ENCODE measurements around the gene OTOS.

OTOS gene

GRCh38 chr2:240135706-240136012 lies 4.8 kb downstream of the OTOS start:
- DNase-seq: no peak

DNA sequence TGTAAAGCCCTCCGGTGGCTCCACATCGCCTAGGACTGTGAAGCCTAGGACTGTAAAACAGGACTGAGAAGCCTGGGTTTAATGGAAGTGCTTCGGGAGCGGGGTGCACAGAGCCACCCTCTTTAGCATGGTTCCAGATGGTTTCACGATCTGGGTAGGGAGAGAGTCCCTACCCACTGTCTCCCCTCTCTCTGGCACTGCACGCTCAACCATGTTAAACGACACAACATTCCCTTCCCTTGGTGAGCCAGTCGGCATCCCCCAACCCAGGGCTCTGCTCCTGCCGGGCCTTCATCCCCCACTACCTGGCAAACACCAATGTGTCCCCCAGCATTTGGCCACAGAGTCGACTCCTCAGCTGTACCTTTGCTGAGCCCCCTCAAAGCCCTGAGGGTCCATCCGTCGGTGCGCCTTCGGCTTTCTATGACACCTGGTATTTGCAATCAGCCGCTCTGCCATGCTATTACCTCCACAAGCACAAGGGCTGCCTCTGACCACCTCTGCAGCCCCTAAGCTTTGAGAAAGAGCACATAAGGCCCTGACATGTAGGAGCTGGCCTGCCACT lies 5.4 kb downstream of the OTOS start:
- no peak for DNase-seq

- DNase-seq: no peak
Observed at GRCh38 chr2:240134466-240134865, 6.0 kb downstream of the OTOS start.

DNA sequence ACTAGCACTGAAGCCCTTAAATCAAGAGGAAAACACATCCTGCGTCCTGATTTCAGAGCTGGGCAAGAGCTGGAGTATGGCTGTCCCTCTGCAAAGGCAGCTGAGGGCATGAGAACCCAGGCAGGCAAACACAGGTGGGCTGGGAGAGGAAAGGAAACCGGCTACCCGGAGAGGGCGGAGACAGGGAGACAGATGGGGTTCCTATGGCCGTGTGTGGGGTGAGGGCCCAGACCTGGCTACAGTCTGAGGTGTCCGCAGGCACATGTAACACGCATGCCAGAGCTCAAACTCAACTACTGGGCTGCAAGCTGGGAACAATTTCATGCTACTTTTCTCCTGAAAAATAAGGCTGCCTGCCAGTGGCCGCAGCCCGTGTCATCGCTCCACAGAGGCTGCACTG lies 7.1 kb downstream of the OTOS start:
- DNase-seq: no peak

DNA sequence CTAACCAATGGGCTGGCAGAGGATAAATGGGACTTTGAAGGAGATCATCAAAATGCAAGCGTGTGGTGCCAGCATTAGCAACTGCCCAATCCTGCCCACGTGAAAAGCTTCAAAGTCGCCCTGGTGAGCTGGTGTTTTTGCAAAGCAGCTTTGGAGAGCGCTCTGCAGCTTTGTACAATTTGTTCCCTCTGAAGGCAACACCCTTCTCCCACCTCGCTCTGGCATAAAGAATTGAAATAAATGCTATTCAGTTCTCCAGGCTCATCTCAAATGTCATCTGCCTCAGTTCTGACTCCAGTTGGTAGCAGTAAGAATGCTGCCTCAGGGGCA lies 7.8 kb downstream of the OTOS start:
- DNase-seq: no peak

DNA sequence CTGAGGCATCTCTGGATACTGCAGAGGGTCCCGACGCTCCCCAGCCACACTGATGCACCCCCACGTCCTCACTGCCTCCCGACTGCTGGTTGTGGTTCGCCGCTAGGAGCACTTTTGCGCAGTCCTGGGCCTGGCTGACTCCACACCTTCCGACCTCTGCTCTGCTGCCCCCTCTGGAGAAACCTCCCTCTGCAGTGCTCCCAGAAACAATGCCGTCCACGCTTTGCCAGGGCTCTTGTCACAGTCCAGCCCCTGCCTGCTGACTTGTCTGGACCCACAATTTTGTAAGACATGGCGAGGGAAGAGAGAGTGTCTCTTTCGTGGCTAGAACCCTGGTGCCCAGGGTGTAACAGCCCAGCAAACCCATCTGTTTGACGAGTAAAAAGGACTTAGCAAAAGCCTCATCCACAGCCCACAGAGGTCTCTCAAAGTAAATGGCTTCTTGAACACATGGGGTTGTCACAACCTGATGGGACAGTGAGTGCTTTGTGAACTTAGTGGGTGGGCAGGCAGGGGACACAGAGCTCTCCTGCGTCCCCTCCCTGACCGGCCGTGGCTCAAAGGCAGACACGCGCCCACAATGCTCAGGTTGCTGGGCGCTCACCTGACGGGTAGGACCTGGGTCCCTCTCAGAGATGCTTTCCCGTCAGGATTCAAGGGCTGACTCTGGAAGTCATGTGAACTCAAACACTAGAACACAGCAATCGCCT lies 8.4 kb downstream of the OTOS start:
- DNase-seq: no peak

- DNase-seq: no peak
Observed at GRCh38 chr2:240131296-240131695, 9.2 kb downstream of the OTOS start.

DNA sequence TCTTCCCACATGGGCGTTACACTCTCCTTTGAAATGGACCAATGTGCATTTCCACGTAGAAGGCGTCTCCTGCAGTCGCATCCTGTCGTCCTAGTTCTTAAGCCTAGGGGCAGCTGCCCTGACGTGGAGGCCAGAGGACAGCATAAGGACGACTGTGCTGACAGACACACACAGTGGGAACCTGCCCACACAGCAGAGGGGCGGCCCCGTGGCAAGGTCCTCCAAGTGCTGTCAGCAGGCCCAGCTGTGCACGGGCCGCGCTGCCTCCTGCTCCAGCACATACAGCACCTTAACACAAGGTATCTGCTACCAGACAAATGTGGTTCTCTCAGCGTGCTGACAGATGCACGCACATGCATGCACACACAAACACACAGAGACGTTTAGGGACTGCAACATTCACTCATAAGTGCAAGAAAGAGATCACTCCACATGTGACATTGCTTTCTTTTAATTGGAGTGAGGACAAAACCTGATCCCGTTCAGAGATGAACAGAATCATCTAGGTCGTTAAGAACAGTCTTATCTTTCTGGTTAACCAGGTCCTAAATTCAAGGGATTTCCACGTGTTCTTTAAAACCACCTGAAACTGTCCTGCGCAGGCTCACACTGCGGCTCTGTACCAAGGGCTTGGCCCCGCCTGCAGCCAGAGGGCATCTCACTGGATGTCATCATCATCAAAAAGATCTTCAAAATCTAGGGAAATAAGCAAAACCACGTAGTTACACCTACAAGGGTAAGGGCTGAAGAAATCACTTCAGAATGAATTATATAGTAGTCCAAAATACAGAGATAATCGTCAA lies 9.9 kb downstream of the OTOS start:
- no peak for DNase-seq

DNA sequence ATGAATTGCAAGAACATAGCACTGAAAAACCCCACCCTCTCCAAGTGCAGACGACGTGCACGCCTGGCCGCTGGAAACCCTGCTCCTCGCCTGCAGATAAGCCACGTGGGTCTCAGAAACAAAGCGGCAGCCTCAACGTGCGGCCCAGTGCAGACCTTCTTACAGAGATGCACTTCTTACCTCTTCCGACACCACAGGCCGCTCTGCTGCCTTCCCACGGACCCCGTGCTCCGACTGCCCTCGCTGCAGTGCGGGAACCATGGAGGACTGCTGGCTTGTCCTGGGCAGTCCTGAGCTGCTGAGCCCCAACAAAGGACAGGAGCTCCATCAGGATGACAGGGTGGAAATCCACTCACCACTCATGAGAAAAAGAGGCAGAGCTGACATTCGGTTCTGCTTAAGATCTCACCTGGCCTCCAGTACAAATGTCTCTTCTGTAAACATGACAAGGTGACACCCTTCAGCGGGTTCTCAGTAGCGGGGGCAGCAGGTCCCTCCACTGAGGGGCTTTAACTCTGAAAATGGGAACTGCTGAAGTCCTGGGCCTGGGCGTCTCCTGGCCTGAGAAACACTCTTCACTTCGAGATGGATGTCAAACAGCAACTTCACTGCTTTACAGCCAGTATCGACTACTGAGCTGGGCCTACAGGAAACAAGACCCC lies 10.6 kb downstream of the OTOS start:
- no peak for DNase-seq

- no peak for DNase-seq
Observed at GRCh38 chr2:240129311-240129710, 11.1 kb downstream of the OTOS start.

DNA sequence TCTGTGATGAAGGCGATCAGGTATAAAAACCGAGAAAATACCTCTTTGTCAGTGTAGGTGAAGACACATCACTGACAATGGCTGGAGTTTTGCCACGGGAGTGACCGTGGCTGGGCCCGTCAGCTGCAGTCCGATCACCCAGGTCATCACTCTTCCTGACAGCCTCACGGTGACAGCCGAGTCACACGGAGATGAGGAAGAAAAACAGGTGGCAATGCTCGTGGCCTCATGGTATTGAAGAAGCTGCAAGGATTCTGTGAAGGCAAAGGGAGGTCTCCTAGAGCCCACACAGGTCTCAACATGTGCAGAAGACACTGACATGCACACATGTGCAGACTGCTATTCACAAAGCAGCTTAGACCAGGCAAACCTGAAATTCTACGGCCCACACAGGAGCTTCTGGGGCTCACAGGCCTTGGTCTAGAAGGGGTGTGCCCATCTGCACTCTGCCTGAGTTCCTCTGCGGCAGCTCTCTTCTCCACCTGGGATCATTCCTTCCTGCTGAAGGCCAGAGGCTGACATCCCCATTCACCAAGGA lies 11.8 kb downstream of the OTOS start:
- no peak for DNase-seq

- DNase-seq: no peak
Observed at GRCh38 chr2:240127911-240128607, 12.4 kb downstream of the OTOS start.

DNA sequence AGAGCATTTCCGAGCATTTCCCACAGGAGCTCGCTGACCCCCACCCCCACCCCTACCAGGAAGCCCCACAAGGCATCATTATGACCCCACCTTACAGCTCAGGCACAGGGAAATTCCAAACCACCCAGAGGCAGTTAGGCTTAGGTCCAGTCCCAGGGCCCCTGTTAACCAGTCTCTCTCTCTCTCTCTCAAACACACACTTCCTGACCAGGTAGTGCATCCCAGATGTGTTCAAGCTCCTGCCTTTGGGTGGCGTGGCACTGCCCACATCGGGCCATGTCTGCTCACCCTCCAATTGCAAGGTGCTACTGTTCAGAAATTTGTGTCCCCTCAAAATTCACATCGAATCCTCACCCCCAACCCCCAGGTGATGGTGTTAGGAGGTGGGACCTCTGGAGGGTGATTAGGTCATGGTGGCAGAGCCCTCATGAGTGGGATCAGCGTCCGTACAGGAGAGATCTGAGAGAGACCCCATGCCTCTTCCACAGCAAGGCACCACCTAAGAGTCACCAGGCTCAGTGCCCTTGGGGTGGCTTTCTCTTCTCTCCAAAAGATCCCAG lies 13.2 kb downstream of the OTOS start:
- DNase-seq: no peak

- no peak for DNase-seq
Observed at GRCh38 chr2:240126731-240127130, 13.7 kb downstream of the OTOS start.

DNA sequence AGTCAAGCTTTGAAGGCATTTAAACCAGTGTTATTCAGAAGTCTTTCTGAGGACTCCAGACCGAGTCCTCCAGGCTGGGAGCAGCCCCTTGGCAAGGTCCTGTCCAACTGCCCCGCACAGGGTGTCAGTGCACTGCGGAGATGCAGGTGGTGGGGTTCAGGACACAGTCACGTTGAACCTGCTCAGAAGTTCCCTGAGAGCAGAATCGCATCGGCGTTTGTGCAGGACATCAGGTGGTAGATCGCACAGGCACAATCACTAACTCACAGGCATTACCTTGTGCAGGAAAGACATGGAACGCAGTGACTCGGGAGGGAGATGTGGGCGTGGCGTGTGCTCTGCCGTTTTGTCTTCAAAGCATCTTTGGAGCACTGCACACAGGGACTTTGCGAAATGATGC lies 14.7 kb downstream of the OTOS start:
- DNase-seq: no peak

GRCh38 chr2:240124651-240125030 lies 15.8 kb downstream of the OTOS start:
- no peak for DNase-seq

GRCh38 chr2:240123821-240124650 lies 16.4 kb downstream of the OTOS start:
- no peak for DNase-seq

- no peak for DNase-seq
Observed at GRCh38 chr2:240121675-240122074, 18.8 kb downstream of the OTOS start.

DNA sequence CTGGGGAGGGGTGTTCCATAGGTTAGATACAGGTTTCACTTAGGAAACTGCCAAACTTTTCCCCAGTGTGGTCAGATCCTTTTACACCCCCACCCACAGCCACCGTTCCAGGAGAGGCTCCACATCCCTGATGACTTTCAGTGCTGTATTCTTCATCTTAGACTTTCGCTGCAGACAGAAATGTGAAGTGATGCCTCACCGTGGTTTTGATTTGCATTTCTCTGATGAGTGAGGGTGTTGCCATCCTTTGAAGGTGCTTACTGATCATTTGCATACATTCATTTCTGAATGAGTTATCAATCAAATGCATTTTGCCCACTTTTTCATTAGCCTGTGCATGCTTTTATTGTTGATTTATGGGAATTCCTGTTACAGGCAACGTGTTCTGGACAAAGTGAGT lies 19.3 kb downstream of the OTOS start:
- DNase-seq: peak; percentile 8

- DNase-seq: no peak
Observed at GRCh38 chr2:240114233-240114632, 26.2 kb downstream of the OTOS start.

- DNase-seq: no peak
Observed at GRCh38 chr2:240112914-240113690, 27.4 kb downstream of the OTOS start.

All from activated CD4-positive, alpha-beta T cell treated with anti-CD3 and anti-CD28 coated beads, Interleukin-10, Interleukin-2, amounts not matched to agents 100 ng/mL and 50 ng/mL, durations not matched to agents 16 hours and 8 hours (primary cell).